A673 (cell line): ENCODE results near the gene SAMD4B. TPM values are rescaled to one million over a fixed set of nuclear protein-coding genes. Genes with fewer than 3 reads are reported as not detected.

Source experiments
- BruUV-seq: library from RNA; stranded (reverse); fragments of 400-500 nt; replicated peaks from 2 replicates; lab custom pipeline; 2021; lab: Mats Ljungman, UMichigan
- CTCF ChIA-PET: fragments of 300-600 bp; sonication (Branson Sonifier 250); formaldehyde crosslinking; loops from one replicate; lab custom pipeline; 2022; ENCODE audit warnings: antibody characterized with exemption; lab: Charles Lee
- POLR2A ChIA-PET: fragments of 300-600 bp; sonication (Branson Sonifier 250); formaldehyde crosslinking; loops from one replicate; lab custom pipeline; 2022; ENCODE audit warnings: antibody characterized with exemption; ENCODE audit not compliant: low non-redundant PET; lab: Charles Lee
- DNase-seq: peaks from one replicate; pipeline ENCODE4 v3.0.0-alpha.2; 2015; ENCODE audit warnings: low spot score
- H3K27ac ChIP-seq: fragments of 200-600 bp; sonication (generic); 2 replicates; pipeline ENCODE4 v1.5.1; 2016; ENCODE audit warnings: mixed run types, low read depth, mild to moderate bottlenecking, mixed read lengths, antibody characterized with exemption, low read length; ENCODE audit not compliant: poor library complexity, severe bottlenecking
- H3K27me3 ChIP-seq: fragments of 200-600 bp; sonication (generic); replicated peaks from 2 replicates; pipeline ENCODE4 v1.6.1; 2017; ENCODE audit warnings: mixed run types, low read depth, mild to moderate bottlenecking, mixed read lengths, antibody characterized with exemption, low read length; ENCODE audit not compliant: insufficient read depth, poor library complexity
- H3K36me3 ChIP-seq: fragments of 200-600 bp; sonication (generic); 2 replicates; pipeline ENCODE4 v1.6.1; 2016; ENCODE audit warnings: mixed run types, mild to moderate bottlenecking, mixed read lengths, antibody characterized with exemption, low read length; ENCODE audit not compliant: insufficient read depth, poor library complexity, severe bottlenecking
- H3K4me1 ChIP-seq: fragments of 200-600 bp; sonication (generic); 2 replicates; pipeline ENCODE4 v1.6.1; 2017; ENCODE audit warnings: mixed run types, mild to moderate bottlenecking, mixed read lengths, antibody characterized with exemption, low read length; ENCODE audit not compliant: insufficient read depth, poor library complexity, severe bottlenecking
- H3K4me3 ChIP-seq: fragments of 200-600 bp; sonication (generic); 2 replicates; pipeline ENCODE4 v1.5.1; 2016; ENCODE audit warnings: low read depth, mixed run types, mild to moderate bottlenecking, mixed read lengths, low read length; ENCODE audit not compliant: poor library complexity, severe bottlenecking
- H3K9me3 ChIP-seq: fragments of 200-600 bp; sonication (generic); 2 replicates; pipeline ENCODE4 v1.6.1; 2016; ENCODE audit warnings: mixed run types, low read depth, mild to moderate bottlenecking, mixed read lengths, antibody characterized with exemption, low read length; ENCODE audit not compliant: poor library complexity, severe bottlenecking
- CTCF ChIP-seq: fragments of 300-800, 200-600 bp; sonication (generic); conservative IDR thresholded peaks from 2 replicates; pipeline ENCODE4 v1.5.1; 2017; ENCODE audit warnings: low read depth, mild to moderate bottlenecking, antibody characterized with exemption, low read length, moderate library complexity, mixed read lengths
- EZH2 ChIP-seq: fragments of 200-600 bp; sonication (generic); IDR thresholded peaks from 2 replicates; pipeline ENCODE4 v1.6.1; 2017; ENCODE audit warnings: borderline replicate concordance, low read depth, mild to moderate bottlenecking, mixed read lengths, antibody characterized with exemption, low read length; ENCODE audit not compliant: poor library complexity, severe bottlenecking
- intact Hi-C: fragments of 100-400 bp; cut with micrococcal nuclease; formaldehyde crosslinking; loops from one replicate; pipeline ENCODE4 v1.10.0; 2022; ENCODE audit not compliant: unreplicated experiment
- total RNA-seq: library from RNA; stranded (reverse); gene quantifications from 2 replicates; pipeline ENCODE4 v1.2.3, GENCODE V29; 2021

The SAMD4B gene
- total RNA-seq, 1 experiment from 2014 or later: 168 TPM

GRCh38 chr19:39342647-39343305 lies 555 bp downstream of the SAMD4B start:
- H3K4me3 ChIP-seq: peak overlapping the region; percentile 94
- H3K9me3 ChIP-seq: no peaks in the 10 kb centered on the region
- ChIA-PET CTCF (interaction anchor here (0.6 to 1.0 kb wide), 6 partner anchors 10 to 223 kb away, joined by 3 to 6 read pairs (median 4); partner anchors contain the start of genes MED29 and PAF1), POLR2A (interaction anchor here (0.6 kb wide), 3 partner anchors 128 to 233 kb away, joined by 5 read pairs; no protein-coding TSS in a partner anchor)
- H3K4me1 ChIP-seq: peaks cover 41% of the 10 kb centered on the region
- no peaks in the 10 kb centered on the region for H3K36me3 ChIP-seq
- TF ChIP-seq EZH2 (no peak), CTCF (no peak)
- no peaks in the 10 kb centered on the region for H3K27me3 ChIP-seq
- BruUV-seq: no TSS peak
- DNase-seq: no peak
- intact Hi-C loops: no loop called here
- H3K27ac ChIP-seq: peak overlapping the region; percentile 94

- Histone ChIP-seq H3K27me3 (no peaks in the 10 kb centered on the region), H3K4me1 (peaks cover 42% of the 10 kb centered on the region), H3K4me3 (no peak overlapping the region), H3K36me3 (peaks cover 7% of the 10 kb centered on the region), H3K9me3 (no peaks in the 10 kb centered on the region), H3K27ac (peak overlapping the region; percentile 19)
- intact Hi-C loops: no loop called here
- ChIA-PET POLR2A (no interaction called here), CTCF (no interaction called here)
- DNase-seq: no peak
- no TSS peak for BruUV-seq
- peak; percentile 29; the same call in 1 of the 2 replicates for TF ChIP-seq CTCF
- TF ChIP-seq EZH2: no peak
These were observed 3.7 kb downstream of the SAMD4B start for GRCh38 chr19:39345956-39346355.

- POLR2A ChIA-PET: no interaction called here
- peaks cover 42% of the 10 kb centered on the region for H3K4me1 ChIP-seq
- H3K27me3 ChIP-seq: no peaks in the 10 kb centered on the region
- intact Hi-C loops: no loop called here
- H3K36me3 ChIP-seq: peaks cover 20% of the 10 kb centered on the region
- BruUV-seq: no TSS peak
- H3K27ac ChIP-seq: peak overlapping the region; percentile 60
- H3K4me3 ChIP-seq: no peak overlapping the region
- TF ChIP-seq EZH2: no peak
- TF ChIP-seq CTCF: no peak
- CTCF ChIA-PET: no interaction called here
- no peaks in the 10 kb centered on the region for H3K9me3 ChIP-seq
- DNase-seq: peak; percentile 35
These were observed 5.3 kb downstream of the SAMD4B start for GRCh38 chr19:39347332-39348164.
